GM12892 (cell line): ENCODE results near the gene LMX1A.

Source experiments
- POLR2A ChIP-seq: IDR thresholded peaks from 2 replicates; pipeline ENCODE4 v1.6.1; 2011; ENCODE audit warnings: low read depth, low read length, control low read depth
- POLR2AphosphoS5 ChIP-seq: IDR thresholded peaks from 2 replicates; pipeline ENCODE4 v1.6.1; 2011; ENCODE audit warnings: low read depth, low read length, control low read depth
- TAF1 ChIP-seq: IDR thresholded peaks from 2 replicates; pipeline ENCODE4 v1.6.1; 2011; ENCODE audit warnings: low read depth, mild to moderate bottlenecking, control low read depth, low read length, borderline replicate concordance

DNA sequence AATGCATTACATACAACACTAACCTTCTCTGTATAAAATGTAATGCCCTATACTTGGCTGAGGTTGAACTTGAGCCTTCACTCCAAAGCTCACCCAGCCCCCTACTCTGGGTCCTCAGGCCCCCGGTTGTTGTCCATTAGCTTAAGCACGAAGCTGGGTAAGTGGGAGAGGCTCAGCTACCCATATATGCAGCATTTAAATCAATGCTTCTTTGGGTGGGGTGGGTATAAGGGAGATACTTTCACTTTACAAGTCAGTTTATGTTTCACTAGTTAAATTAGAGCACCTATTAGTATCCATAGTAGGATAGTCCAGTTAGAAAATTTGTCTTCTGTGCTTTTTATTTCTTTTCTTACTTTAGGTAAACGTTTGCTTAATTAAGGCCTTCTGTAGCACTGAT is 151.4 kb downstream of the LMX1A start:
- TF ChIP-seq TAF1 (no peak), POLR2AphosphoS5 (no peak), POLR2A (no peak)
